Right kidney (tissue), 1 donor: ENCODE results near the gene ZFHX2.
A peak's percentile ranks its signal among the peaks of the same experiment; 100 is the strongest.

Experiments
- DNase-seq: peaks from one replicate; pipeline ENCODE4 v3.0.0-alpha.2; 2016

ZFHX2 gene

DNA sequence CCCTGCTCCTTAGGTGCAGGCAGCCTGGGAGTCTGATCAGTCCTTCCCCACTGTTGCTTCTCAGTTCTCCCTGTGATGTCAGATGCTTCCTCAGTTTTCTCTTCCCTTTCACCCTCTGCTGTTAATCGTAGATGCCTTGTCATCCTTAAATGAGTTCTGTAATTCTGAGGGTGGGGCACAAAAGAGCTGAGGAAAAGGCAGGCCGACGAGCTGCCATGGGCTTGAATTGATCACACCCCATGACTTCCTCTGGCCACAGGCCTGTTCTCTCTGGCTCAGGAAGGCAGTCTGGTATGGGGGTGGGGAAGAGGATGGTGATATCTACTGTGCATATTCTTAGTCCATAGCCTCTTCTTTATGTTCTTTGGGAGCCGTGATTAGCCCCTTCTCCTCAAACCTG is 21.3 kb upstream of the ZFHX2 start:
- DNase-seq = no peak

DNA sequence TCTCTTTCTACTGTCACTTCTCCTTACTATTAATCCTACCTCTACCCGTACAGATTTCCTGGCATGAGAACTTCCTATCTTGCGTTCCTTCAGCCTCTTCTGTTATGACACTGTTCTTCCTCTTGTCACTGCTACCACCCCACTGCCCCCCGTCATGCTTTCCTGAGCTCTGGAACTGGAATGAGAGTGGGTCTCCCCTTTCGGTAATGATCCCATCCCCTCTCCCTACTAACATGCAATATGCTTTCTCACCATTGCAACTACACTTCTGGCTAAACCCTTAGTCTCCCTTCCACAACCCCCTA is 20.9 kb upstream of the ZFHX2 start:
- DNase-seq = no peak

DNA sequence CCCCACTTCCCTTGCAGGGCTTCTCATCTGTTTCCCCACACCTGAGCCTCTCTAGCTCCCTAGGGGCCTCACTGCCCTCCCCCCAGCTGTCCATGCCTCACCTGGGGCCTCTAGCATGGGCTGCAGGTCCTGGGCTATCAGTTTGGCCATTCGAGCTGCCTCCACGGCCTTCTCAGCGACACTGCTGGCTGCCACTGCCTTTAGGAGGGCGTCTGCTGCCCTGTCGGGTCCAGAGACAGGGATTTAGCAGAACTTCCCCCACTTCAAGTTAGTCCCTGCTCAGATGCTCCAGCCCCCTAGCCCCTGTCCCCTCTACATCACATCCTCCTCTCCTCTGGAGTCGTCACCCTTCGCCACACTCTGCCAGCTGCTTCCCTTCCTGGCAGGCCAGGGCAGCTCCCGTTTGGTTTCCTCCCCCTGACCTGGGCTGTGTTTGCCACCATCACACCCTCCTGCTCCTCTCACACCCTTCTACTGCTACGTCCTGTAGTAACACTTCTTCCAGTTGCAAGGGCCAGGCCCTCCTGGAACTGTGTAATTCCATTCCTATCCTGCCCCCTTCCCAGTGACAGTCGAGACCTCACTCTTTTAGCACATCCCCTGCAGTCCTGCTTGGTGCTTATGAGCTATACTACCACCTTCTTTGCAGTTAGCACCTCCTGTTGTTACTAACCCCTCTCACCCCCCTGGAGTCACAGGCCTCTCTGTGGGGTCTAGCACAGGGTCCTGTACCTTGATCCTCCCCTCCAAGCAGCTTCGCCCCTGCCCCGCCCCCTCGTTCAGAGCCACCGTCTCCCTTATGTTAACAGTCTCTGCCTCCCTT is 20.3 kb upstream of the ZFHX2 start:
- no peak for DNase-seq

DNA sequence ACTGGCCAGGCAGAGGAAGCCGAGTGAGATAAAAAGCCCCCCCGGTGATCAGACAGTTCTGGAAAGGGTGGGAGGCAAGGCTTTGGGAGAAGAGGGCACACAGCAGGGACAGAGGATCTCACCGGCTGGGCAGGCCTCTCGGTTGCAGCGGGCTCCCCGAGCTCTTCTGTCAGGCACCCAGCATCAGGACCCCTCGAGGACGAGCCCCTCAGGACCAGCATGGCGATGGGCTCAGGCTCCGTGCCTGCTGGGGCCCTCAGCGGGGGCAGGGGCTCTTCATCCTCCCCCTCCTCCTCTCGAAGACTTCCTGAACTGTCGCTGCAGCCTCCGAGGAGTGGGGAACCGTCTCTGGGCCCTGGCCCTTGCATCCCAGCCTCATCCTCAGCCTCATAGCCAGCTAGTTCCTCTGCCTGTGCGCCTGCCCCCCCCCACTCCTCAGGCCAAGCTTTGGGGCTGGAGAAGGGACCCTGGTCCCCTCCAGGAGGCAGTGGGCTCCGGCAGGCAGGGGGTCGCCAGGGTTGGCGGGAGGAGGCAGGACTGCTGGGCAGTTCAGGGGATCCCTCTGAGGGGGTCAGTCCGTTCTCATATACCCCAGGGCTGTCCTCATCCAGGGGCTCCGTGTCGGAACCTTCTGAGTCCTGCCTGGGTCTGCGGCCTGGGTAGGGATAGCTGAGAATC is 19.4 kb upstream of the ZFHX2 start:
- DNase-seq = no peak

DNA sequence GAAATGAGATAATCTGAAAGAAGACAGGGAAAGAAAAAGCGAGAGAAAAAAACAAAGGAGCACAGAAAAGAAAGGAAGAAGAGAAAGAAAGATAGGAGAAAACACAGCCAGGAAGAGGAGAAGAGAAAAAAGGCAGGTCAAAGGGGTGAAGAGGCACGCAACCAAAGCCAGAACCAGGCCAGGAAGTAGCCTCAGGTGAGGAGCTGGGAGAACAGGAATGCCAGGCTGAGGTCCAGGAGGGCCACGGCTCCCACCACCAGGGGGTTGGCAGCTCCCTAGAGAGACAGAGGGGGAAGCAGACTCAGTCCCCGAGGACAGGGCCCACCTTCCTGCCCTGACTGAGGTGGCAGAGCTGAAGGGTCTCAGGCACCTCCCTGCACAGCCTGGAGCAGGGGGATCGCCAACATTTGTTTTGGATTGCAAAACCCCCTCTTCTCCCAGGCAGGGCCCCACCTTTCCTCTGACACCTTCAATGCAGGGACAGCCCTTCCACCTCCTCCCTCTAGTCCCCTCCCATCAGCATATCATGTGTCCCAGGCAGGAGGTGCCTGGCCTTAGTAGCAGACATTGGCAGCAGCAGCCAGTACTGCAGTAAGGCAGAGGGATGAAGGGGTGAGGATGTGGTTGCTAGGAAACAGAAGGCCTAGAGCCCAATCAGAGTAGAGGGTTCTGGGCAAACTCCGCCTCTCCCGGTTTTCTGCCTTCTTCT is 18.0 kb upstream of the ZFHX2 start:
- no peak for DNase-seq

DNA sequence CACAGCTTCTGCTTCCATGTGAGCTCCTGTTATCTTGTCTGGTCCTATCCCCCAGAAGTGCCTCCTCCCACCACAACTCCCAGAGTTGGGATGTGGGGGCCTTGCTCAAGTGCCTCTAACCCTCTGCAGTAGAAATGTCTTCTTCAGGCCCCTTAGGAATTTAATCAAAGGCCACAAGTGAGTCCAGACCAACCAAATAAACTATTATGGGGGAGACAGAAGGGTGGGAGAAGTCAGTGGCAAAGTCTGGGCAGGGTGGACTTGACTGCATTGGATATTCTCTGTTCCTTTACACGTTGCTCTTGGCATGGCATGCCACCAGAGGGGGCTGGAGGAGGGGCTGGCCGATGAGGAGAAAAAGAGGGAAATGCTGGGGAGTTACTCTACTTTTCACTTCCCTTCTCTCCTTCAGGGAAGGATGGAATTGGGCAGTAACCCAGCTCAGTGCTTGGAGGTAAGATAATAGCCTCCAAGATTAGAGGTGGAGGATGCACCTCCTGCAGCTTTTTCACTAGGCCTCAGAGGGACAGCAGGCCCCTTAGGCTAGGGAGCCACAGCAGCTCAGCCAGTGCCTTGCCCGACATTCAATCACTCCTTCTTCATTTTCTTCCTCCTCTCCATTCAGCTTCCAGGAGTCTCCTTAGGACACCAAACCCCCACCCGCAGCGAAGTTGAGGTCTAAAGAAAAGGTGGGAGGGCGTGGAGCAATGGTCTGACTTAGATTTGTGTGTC is 17.2 kb upstream of the ZFHX2 start:
- no peak for DNase-seq

DNA sequence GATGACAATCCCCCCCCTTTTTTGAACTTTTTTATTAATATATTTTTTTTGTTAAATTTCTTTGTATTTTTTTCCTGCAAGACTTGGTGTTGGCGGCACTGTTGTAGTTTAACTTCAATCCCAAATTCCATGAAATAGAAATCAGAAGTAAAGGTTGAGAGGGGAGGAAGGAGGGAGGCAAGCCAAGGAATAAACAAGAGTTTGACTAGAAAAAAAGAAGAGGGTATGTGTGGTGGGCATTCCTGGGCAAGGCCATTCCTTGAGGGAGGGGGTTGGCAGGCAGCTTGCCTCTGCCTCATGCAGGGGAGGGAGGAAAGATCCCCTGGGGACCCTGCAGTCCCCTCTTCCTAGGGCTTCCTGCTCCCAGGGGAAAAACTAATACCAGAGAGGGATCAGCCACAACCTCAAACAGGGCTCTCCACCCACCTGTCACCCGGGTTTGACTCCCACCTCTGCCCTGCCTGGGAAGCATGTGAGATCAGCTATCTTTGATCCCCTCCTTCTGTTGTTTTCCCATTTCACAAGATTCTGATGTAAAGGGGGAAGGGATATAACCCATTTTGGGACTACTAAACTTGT is 16.5 kb upstream of the ZFHX2 start:
- no peak for DNase-seq

DNA sequence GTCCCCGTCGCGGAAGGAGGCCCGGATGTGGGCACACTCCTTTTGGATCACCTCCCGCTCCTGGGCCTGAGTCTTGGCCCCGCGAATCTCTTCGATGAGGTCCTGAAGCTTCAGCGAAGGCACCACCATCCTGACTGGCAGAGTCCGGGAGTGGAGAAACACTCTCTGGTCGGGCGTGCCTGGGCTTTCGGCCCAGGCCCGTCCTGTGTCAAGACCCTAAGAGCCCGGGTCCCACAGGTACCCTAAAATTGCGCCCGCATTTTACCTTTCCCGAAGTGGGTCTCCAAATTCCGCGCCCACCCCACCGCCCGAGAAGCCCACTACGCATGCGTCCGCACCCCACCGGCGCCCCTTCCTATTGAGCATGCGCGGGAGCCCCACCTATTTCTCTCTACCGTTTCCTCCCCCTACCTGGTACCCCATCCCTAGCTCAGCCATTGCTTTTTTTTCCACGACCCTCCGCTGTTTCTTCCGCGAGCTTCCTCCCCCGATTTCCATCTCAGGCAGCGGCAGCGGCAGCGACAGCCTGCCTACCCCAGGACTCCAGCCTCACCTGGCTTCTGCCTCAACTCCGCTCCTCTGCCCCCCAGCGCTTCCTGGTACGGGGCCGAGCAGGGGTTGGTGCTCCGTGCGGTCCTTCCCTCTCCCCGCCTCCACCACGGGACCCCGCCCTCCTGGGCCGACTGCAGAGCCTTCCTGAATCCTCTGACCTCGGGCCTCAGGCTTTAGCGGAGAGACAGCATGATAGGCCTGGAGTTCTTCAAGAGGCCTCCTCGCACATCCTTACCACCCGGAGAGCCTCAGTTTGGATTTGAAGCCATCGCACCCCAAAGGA is 15.8 kb upstream of the ZFHX2 start, which contains the start of gene AP1G2:
Gene AP1G2, minus strand, starts transcription at position 606 of the 835 bp plus-strand sequence. Its CDS starts 477 bp downstream, at position 129.
- DNase-seq = peak; percentile 93

DNA sequence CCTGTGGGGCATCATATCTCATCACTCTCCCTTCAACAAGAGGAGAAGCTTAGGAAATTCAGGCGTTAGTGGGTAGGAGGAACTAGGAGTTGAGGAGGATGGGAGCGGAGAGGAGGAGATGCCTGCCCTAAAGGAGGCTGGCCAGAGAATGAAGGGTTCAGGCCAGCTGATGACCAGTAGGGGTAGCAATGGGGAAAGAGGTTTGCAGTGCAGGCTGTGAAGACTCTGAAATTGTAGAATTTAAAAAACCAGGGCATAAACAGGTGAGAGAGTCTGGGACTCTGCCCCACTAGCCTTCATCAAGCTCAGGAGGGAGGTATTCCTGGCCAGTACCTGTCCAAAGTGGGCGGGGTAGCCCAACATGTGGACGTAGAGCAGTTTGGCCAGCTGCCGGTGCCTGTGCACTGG is 15.2 kb upstream of the ZFHX2 start:
- DNase-seq = no peak

DNA sequence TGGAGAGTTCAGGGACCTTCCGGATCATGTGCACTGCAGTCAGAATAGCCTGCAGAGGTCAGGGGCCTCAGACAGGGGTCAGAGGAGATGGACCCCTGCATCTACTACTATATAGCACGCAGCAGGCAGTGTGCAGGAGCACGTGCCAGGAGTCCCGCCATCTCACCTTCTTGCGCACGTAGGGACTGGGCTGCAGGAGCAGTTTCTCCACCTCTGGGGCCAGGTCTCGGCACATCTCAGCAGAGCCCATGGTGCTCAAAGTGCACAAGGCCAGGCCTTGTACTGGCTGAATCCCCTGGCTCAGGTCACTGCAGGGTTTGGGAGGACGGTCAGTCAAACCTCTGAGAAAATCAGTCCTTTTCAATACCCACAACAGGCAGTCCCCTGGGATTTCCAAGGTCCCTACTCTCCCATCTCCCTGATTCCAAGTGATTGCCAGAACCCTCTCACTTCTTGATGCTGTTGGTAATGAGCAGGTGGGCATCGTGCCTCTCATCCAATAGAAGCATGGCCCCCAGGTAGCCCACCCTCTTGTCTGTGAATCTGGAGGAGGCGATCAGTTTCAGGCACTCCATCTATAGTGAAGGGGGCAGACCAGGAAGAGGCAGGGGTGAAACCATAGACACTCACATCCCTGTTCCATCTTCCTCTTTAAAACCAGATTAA is 14.7 kb upstream of the ZFHX2 start:
- DNase-seq = no peak

DNA sequence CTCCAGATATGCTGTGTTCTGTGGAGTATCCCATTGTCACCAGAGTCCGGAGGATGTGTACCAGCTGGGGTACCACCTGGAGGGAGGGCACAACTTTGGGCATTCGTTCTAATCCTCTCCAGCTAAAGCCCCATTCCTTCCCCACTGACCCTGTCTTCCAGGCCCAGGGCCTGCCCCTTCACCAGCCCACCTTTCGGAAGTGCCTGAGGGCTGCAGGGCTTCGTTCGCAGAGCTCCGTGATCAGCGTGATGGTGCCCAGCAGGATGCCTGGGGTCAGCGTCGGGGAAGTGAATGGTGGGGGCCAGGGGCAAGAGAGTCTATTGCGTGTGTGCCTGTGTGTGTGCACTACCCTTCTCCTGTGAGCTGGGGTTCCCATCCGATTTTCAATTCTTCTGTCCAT is 14.1 kb upstream of the ZFHX2 start:
- DNase-seq = no peak

DNA sequence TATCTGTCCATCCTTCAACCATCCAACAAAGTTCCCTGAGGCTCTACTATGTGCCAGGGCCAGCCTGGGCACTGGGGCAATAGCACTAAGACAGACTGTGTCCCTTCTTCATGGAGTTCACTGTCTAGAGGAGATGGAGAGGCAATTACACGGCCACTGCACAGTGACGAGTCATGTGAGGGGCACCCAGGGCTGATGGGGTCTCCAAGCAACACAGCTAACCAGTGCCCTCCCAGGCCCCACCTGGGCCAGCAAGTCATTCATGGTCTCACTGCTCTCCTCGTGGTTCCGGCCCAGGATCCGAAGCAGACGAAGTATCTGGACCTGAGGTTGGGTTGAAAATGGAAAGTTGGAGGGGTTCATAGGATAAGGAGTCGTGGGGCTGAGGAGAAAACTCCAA is 13.3 kb upstream of the ZFHX2 start:
- DNase-seq = no peak

DNA sequence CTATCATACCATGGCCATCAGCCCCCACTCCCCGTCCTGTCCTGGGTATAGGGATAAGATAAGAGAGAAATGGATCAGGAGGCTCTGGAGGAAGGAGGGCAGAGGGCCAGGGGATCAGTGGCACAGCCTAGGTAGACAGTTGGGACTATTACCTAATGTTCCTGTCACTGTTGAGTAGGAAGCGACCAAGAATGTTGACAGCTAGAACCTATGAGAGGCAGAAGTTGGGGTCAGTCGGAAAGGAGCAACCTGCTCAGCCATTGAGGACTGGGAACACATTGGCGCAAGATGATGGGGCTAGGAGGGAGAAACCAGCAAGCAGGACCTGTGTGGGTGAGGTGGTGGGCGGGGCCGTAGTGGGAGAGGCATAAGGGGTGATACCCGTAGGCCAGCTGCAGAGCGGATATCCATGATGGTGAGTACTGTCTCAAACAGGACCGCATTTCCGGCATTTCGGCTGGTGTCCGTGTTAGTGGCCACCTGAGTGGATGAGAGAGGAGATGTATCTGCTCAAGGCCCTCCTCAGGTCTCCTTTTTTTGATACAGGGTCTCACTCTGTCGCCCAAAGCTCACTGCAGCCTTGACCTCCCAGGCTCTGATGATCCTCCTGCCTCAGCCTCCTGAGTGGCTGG is 12.7 kb upstream of the ZFHX2 start:
- DNase-seq = no peak

DNA sequence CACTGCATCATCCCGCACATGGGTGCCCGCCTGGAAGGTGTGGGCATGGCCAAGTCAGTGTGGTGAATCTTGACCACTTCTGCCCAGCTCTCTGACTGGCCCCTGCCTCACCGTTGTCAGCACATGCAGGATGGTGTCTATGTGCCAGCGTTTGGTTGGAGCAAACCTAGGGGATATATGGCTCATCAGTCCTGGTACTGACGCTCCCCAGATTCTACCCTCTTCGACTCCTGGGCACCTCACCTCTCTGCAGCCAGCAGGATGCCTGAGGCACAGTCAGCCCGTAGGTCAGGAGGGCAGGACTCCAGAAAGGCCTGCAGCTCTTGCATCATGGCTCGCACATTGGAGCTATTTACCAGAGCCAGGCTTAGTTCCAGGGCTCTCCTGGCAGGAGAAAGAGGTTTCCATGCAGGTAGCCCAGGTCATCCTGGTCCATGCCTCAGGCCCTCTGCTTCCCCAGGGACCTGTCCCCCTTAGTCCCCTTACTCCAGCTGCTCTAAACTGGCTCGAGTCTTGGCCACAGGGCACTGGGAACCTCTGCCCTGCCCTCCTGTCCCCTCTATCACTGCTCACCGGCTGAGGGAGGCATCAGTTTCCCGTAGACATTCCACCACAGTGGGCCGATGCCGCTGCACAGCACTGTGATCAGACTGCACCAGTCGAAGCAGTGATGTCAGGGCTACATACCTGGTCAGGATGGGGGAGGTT is 12.1 kb upstream of the ZFHX2 start:
- no peak for DNase-seq

DNA sequence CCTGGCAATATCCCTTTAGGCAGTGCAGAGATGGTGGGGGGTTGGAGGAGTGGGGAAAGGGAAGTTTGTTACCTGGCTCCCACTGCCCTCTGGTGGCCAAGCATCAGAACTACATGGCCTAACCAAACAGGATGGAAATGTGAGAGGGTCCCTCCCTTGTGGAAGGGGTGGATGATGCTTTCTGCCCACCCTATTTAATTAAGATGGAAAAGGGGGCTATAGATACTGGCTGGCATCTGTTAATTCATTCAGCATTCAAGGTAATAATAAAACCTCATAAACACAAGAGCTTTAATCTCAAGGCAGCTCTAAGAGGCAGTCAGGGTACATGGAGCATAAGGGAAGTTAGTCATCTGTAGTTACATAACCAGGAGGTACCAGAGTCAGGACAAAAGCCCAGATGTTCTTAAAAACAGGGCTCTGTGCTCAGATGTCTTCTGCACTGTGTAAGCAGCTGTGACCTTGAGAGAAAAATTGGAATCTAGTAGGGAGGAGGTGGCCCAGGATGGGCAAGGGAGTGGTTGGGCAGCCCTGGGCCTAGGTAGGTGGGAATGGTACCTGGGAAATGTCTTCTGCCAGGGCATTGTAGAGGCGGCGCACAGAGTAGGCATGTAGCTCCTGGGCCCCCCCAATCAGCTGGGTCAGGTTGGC is 11.4 kb upstream of the ZFHX2 start:
- DNase-seq = no peak

DNA sequence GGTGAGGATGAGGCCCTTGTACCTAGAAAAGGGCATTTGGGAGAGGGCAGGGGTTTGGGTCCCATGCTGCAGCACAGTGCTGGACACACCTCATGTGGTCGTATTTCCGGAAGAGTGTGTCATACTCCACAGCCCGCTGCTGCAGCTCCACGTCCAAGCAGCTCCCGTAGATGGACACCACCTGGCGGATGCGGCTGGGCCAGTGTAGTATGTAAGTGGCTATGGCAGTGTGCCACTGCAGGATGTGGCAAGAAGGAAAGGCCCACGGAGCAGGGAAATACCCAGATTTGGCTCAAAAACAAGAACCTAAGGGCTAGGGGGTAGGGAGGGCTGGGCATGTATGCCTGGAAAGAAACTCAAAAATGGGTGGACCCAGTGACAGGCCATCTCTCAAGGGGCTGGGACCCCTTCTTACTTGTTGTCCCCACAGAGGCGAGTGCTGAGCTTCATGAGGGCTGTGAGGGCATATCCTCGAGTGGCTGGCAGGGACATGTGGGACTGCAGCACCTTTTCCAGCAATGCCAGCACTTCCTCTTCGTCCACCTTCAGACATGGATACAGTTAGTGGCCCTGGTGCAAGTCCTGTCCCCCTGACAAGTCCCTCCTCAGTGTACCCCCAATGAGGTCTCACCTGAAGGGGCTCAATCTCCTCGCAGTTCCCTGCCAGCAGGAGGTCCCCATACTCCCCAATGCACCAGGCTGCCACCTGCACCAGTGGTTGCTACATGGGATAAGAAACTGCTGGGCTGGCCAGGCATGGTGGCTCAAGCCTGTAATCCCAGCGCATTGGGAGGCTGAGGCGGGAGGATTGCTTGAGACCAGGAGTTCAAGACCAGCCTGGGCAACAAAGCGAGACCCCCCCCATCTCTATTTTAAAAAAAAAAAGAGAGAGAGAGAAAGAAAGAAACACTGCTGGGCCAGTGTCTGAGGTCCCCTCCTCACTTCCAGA is 10.6 kb upstream of the ZFHX2 start:
- DNase-seq = no peak

DNA sequence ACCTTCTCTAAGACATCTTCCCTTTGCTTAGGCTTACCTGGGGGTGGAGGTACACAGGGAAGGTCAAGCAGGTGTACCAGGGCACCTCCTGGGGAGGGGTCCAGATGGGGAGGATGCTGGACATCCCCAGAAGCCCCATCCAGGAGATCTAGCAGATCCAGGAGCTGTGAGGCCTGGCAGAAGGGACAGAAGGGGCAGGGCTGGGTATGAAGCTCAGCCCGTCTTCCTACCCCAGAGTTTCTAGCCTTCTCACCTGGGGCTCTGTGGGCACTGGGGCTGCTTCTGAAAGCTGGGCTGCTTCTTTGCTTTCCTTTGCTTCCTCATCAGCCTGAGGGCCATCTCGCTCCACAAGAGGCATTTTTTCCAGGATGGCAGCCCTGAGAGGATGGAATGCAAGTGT is 9.7 kb upstream of the ZFHX2 start:
- DNase-seq = no peak

DNA sequence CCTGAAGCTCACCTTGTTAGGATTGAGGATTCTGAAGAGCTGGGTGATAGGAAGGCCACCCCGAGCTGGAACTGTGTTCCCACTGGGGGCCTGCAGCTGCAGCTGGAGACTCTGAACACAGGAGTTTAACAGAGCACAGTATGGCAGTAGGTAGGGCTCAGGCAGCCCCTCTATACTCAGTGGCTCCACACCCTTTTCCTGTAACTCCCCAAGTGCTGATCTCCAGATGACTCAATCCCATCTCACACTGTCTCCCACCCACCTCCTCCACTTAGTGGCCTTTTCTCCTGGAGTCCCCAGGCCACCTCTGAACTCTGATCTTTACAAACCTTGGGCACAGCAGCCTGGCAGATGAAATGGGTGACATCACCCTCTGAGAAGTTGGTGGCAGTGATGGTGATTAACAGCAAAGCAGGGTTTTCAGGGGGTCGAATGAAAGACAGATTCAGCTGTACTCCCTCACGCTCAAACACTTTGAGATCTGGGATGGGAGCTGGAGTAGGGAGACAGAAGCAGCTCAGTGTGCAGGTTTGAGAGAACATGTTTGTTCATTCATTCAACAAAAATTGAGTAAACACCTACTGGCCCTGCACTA is 8.5 kb upstream of the ZFHX2 start:
- no peak for DNase-seq
